Measurements from ENCODE around the gene DUOX1. TPM values are rescaled to one million over a fixed set of nuclear protein-coding genes. Genes with fewer than 3 reads are reported as not detected.

DUOX1 gene
- total and polyA plus RNA-seq, 7 donors: 0.03 to 0.94 (median 0.46) TPM

- DNase-seq: no peak
- peak overlapping the region; percentile 80 for H3K4me3 ChIP-seq
- 0 to 10% (median 2%) methylated on average over 9 to 35 of the region's 43 CpGs for WGBS, 3 donors
- intact Hi-C loops (cut with DNase I): no loop called here
- no peak for TF ChIP-seq CTCF (IDR thresholded peaks at IDR 0.05)
- peak in 1 of 4 donors; percentile 5 for ATAC-seq
- H3K36me3 ChIP-seq (ENCODE audit: insufficient read depth in 1 of 2, low read depth in 1 of 2): no peaks in the 10 kb centered on the region
- peaks cover 15% of the 10 kb centered on the region for H3K4me1 ChIP-seq
- no peaks in the 10 kb centered on the region for H3K9me3 ChIP-seq
- H3K27ac ChIP-seq: peak overlapping the region; percentile 32
- H3K27me3 ChIP-seq (ENCODE audit: insufficient read depth in 3 of 3, low read length in 2 of 3): peaks cover 0 to 3% (median 0%) of the 10 kb centered on the region in 3 donors
These were observed 57.7 kb downstream of the DUOX1 start for GRCh38 chr15:45187578-45187893.

GRCh38 chr15:45187894-45188830 lies 58.4 kb downstream of the DUOX1 start, which contains the start of gene SHF:
SHF (minus strand) TSS chr15:45187966; CDS start chr15:45187951, 15 bp downstream.
- peaks cover 12% of the 10 kb centered on the region for H3K4me1 ChIP-seq
- DNase-seq (peak; percentile 57 to 74), ATAC-seq (peak; percentile 55 to 78 (median 63))
- H3K36me3 ChIP-seq (ENCODE audit: insufficient read depth in 1 of 2, low read depth in 1 of 2): no peaks in the 10 kb centered on the region
- peak within 1 kb of the TSS; percentile 80 for H3K4me3 ChIP-seq
- intact Hi-C loops (cut with DNase I): no loop called here
- no peaks in the 10 kb centered on the region for H3K9me3 ChIP-seq
- no peak for TF ChIP-seq CTCF (IDR thresholded peaks at IDR 0.05)
- H3K27ac ChIP-seq: peak within 1 kb of the TSS; percentile 32
- H3K27me3 ChIP-seq (ENCODE audit: insufficient read depth in 3 of 3, low read length in 2 of 3): peaks cover 0 to 3% (median 0%) of the 10 kb centered on the region in 3 donors
- 0 to 1% (median 0%) methylated on average over 34 to 56 of the region's 57 CpGs for WGBS, 3 donors

GRCh38 chr15:45197512-45197911 lies 67.7 kb downstream of the DUOX1 start:
- no peak overlapping the region for H3K27ac ChIP-seq
- WGBS, 3 donors: 90 to 95% (median 93%) methylated on average over 3 of the region's 3 CpGs
- no peak for TF ChIP-seq CTCF (IDR thresholded peaks at IDR 0.05)
- no peaks in the 10 kb centered on the region for H3K9me3 ChIP-seq
- peaks cover 3% of the 10 kb centered on the region for H3K4me1 ChIP-seq
- DNase-seq (no peak), ATAC-seq (no peak)
- no peaks in the 10 kb centered on the region for H3K36me3 ChIP-seq (ENCODE audit: insufficient read depth in 1 of 2, low read depth in 1 of 2)
- H3K4me3 ChIP-seq: peak overlapping the region; percentile 91
- no peaks in the 10 kb centered on the region for H3K27me3 ChIP-seq (ENCODE audit: insufficient read depth in 3 of 3, low read length in 2 of 3)
- intact Hi-C loops (cut with DNase I): loop anchor here in 1 of 2 donors (5.0 kb wide), 1 partner anchor 180 kb away; the partner anchor contains the start of gene GATM

GRCh38 chr15:45198337-45199135 lies 68.7 kb downstream of the DUOX1 start:
- DNase-seq (peak; percentile 92 to 96), ATAC-seq (peak; percentile 79 to 83 (median 81))
- 0% methylated on average over 42 of the region's 42 CpGs for WGBS, 3 donors
- peak; percentile 68 for TF ChIP-seq CTCF (IDR thresholded peaks at IDR 0.05)
- Histone ChIP-seq H3K27ac (peak overlapping the region; percentile 99), H3K36me3 (ENCODE audit: insufficient read depth in 1 of 2, low read depth in 1 of 2) (no peaks in the 10 kb centered on the region), H3K27me3 (ENCODE audit: insufficient read depth in 3 of 3, low read length in 2 of 3) (no peaks in the 10 kb centered on the region), H3K9me3 (no peaks in the 10 kb centered on the region), H3K4me3 (peak overlapping the region; percentile 91), H3K4me1 (peaks cover 3% of the 10 kb centered on the region)
- intact Hi-C loops (cut with DNase I): loop anchor here in 1 of 2 donors (2.0 to 5.0 kb wide), 2 partner anchors 34 to 179 kb away; partner anchors contain the start of gene GATM
